GM18526 (cell line): ENCODE measurements around the gene NFKB1.

Experiments
- POLR2A ChIP-seq: IDR thresholded peaks from 3 replicates; pipeline ENCODE4 v1.6.1; 2011; ENCODE audit not compliant: insufficient read length; ENCODE audit errors: extremely low read depth

NFKB1 gene

DNA sequence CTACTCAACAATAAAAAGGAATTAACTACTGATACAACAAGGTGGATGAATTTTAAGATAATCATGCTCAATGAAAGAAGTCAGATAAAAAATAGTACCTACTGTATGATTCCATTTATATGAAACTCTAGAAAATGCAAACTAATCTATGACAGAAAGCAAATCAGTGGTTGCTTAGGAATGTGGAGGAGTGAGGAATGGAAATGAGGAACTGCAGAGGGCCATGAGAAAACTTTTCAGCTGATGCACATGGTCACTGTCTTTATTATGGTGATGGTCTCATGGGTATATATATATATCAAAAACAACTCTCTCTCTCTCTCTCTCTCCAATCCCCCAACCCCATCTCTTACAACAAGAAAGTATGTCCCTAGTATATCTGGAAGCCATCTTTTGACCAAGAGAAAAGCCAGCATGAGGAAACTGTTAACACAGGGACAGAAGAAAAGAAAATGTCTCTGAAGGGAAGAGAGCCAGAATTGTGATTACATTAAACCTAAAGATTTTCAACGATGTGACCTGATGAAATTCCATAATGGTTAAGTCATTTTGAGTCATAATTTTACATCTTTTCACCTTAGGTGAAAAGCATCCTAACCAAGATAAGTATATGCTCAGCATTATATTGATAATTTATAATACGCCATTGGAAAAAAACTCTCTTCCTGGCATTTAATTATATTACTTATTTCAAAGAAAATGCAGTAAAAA lies 8.5 kb upstream of the NFKB1 start:
- TF ChIP-seq POLR2A = no peak

DNA sequence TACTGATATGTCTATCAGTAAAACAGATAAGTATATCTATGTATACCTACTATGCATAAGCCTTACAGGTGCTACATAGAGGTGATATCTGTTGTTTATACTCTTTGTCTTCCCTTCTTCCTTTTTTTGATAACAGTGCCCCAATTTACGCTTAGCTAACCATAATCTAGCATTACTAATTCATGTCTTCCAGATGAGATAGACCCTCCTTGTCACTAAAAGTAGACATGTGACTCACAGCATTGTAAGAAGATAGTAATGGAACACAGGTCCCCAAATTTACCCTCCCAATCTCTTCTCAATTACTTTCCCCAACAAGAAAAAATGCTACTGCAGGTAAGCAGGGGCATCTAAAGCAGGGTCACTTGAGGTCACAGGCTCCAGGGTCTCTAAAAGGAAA lies 7.9 kb upstream of the NFKB1 start:
- TF ChIP-seq POLR2A = no peak

DNA sequence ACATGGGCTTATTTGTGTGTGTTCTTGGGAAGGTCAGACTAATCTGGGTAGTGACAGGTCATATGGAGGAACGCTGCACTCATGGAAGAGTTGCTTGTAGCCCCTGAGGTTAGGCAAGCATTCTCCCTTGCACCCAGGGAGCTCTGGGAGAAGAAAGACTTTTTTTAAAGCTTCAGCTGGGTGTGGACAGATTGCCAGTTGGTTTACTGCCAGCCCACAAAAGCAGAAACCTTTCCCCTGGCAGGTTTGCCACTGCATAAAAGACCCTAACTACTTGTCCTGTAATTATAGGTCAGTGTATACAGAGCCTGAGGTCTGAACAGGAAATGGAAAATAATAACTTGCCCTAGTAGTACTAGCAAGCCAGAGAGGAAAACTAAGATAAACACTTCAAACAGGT lies 7.4 kb upstream of the NFKB1 start:
- no peak for TF ChIP-seq POLR2A

- TF ChIP-seq POLR2A = no peak
These were observed 6.6 kb upstream of the NFKB1 start for GRCh38 chr4:102494603-102495002.

DNA sequence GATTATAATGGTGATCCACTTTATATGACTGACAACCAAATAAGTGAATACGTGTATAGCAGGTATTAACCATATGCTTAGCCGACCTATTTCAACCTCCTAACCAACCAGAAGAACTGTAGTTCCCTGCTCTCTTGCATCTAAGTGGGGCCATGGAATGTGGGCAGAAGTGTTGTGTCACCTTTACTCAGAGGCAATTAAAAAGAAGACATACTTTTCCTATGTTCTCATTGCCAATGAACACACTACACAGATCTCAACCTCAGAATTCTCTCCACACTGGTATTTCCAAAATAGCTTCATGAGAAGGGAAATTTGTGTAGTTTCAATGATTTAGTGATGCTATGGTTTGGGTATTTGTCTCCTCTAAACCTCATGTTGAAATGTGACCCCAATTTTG lies 3.2 kb upstream of the NFKB1 start:
- TF ChIP-seq POLR2A = no peak

DNA sequence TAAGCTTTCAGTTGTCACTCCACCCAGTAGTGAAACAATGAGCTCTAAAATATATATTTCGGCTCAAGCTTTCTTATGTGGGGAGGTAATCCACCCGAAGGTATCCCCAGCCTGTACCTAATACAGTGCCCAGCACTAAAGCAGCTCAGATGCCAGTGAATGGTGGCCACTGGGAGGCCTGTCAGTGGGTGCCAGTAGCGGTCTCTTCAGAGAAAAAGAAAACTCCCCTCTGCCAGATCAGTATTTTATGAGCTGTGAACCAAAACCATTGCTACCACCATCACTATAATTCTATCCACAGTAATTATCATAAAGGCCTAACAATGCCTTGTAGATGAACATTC lies 835 bp upstream of the NFKB1 start:
- TF ChIP-seq POLR2A = no peak

GRCh38 chr4:102501447-102501696 lies 213 bp downstream of the NFKB1 start:
- no peak for TF ChIP-seq POLR2A

- no peak for TF ChIP-seq POLR2A
These were observed 1.3 kb downstream of the NFKB1 start for GRCh38 chr4:102502543-102502818.

DNA sequence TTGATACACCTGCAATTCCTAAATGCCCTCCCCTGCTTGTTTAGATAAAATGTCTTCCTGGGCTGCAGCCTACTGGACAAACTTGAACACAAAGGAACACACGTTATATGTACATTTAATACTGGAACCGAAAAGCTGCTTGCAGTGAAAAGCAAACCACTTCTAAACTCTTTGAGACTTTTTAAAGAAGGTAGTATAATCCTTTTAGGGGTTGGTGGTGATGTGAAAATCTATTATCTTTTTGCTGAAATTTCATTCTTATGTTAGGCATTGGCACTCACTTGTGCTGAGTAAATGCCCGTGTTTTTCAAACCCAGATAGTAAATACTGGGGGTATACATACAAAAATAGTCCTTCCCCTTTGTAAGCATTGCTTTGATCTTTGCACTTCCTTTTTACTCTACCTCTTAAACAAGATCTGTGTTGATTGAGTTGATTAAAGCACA lies 2.2 kb downstream of the NFKB1 start:
- no peak for TF ChIP-seq POLR2A

- no peak for TF ChIP-seq POLR2A
These were observed 3.0 kb downstream of the NFKB1 start for GRCh38 chr4:102503831-102504786.

- TF ChIP-seq POLR2A = no peak
These were observed 3.8 kb downstream of the NFKB1 start for GRCh38 chr4:102504941-102505340.

DNA sequence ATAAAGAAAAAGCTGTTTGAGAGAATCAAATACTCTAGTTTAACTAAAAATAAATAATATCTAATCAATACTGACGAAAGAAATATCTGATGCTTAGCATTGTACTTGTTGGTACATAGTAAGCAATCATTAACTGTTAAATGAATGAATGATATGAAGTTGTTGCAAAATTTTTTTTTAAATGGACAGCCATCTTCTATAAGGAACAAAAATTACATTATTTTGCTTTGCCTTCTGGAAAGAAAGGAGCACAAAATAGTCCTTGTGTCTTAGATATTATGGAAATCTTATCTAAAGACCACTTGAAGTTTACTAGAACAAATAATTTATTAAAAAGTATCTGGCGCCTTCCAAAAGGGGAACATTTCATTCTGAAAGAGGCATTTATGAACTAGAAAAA lies 4.5 kb downstream of the NFKB1 start:
- no peak for TF ChIP-seq POLR2A

- TF ChIP-seq POLR2A = no peak
These were observed 5.4 kb downstream of the NFKB1 start for GRCh38 chr4:102506523-102506922.

DNA sequence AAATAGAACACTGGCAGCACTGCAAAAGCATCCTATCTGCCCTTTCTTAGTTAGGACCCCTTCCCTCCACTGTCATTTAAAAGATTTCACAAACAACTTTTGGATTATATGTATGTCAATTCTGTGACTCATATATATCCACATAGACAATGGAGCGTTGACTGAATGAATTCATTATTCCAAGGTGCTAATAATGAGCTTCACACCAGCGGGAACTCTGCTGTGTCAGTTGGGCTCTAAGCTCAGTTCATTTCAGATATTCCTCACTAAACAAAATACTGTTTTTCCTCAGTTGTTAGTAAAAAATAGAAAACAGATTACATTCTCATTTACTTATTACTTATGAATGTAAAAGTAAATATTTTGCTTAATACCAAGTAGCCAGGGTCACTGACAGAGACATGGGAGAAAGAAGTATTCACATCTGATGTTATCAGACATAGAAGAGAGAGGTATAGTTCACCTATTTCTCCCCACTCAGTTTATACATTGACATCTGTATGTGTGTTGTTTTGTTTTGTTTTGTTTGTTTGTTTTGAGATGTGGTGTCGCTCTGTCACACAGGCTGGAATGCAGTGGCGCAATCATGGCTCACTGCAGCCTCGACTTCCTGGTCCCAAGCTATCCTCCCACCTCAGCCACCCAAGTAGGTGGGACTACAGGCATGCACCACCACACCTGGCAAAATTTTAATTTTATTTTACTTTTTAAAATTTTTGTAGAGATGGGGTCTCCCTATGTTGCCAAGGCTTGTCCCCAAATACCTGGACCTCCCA lies 10.9 kb downstream of the NFKB1 start:
- no peak for TF ChIP-seq POLR2A

DNA sequence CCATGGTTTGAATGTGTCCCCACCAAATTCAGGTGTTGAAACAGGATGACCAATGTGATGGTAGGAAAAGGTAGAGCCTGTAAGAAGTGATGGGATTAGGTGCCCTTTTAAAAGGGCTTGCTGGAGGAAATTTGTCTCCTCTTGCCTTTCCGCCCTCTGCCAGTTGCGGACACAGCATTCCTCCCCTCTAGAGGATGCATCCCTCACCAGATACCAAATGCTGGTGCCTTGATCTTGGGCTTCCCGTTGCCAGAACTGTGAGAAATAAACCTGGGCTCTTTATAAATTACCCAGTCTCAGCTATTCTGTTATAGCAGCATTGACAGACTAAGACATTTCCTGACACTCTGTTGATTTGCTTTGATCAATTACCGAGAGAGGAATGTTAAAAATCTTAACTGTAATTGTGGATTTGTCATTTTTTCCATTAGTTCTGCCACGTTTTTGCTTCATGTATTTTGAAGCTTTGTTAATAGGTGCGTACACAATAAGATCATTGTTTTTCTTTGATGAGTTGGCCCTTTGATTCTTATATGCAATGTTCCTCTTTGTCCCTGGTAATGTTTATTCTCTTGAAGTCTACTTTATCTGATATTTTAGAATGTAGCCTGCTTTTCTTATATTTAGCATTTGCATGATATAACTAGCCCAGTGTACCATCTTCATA lies 13.3 kb downstream of the NFKB1 start:
- TF ChIP-seq POLR2A = no peak

- no peak for TF ChIP-seq POLR2A
These were observed 16.6 kb downstream of the NFKB1 start for GRCh38 chr4:102517753-102518152.
